ENCODE measurements around the gene C13orf46. TPM values are rescaled to one million over a fixed set of nuclear protein-coding genes. Genes with fewer than 3 reads are reported as not detected.

C13orf46 gene
- total and polyA plus RNA-seq, 2 of the 8 experiments (the other 6 are each of a cell fraction or from before 2014, with no cell fraction given): 0.23 to 0.28 TPM

DNA sequence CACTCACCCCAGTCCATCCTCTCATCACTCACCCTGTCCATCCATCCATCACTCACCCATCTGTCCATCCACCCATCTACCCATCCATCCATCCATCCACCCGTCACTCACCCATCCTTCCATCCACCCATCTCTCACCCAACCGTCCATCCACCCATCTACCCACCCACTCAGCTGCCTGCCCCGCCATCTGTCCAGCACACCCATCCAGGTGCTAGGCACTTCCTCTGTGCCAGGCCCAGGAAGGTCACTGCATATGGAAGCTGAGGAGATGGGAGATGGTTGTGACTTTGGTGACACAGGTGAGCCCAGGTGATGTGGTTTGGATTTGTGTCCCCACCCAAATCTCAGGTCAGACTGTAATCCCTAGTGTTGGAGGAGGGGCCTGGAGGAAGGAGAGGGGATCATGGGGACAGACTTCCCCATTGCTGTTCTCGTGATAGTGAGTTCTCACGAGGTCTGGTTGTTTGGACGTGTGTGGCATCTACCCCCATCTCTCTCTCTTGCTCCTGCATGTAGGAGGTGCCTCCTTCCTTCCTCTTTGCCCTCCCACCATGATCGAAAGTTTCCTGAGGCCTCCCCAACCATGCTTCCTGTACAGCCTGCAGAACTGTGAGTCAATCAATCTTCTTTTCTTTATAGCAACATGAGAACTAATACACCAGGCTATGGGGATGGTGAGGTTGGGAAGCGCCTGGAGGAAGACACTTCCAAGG is 15.9 kb upstream of the C13orf46 start:
- no peak overlapping the region; the same call in 1 of the 2 replicates for H4K8ac ChIP-seq (ENCODE audit: extremely low read depth, insufficient read depth, low read length)
- FAIRE-seq: no peak
- no peak overlapping the region for H4K91ac ChIP-seq (replicated peaks; ENCODE audit: insufficient read length, low read length)
- H3K18ac ChIP-seq (ENCODE audit: extremely low read depth, low read length): no peak overlapping the region
- no peak overlapping the region for H3K56ac ChIP-seq (replicated peaks; ENCODE audit: insufficient read length, low read depth, low read length)
- peaks cover 0 to 4% of the 10 kb centered on the region in 2 experiments for H4K20me1 ChIP-seq (replicated peaks in 1 of 2; ENCODE audit: control insufficient read depth in 1 of 2, insufficient read depth in 2 of 2, low read length in 2 of 2)
- WGBS, 2 experiments (ENCODE audit: extremely low coverage in 1 of 2, insufficient coverage in 1 of 2, insufficient read length in 1 of 2, insufficient replicate concordance in 2 of 2, low coverage in 1 of 2, low lambda C conversion rate in 2 of 2, missing lambda C conversion rate in 1 of 2): 92 to 100% methylated on average over 2 to 8 of the region's 8 CpGs
- no peak overlapping the region for H2AFZ ChIP-seq (ENCODE audit: low read length)
- no peaks in the 10 kb centered on the region for H3K4me1 ChIP-seq (replicated peaks in 1 of 4; ENCODE audit: control insufficient read depth in 3 of 4, insufficient read depth in 4 of 4, low read length in 3 of 4)
- ChIA-PET POLR2A (ENCODE audit: partially characterized antibody) (interaction anchor here (1.2 kb wide), 1 partner anchor 18 kb away, joined by 3 read pairs; no protein-coding TSS in a partner anchor), CTCF (ENCODE audit: partially characterized antibody) (no interaction called here)
- H2BK5ac ChIP-seq (ENCODE audit: low read depth, low read length): no peak overlapping the region
- no peaks in the 10 kb centered on the region for H3K79me2 ChIP-seq (ENCODE audit: control insufficient read depth in 1 of 2, insufficient read depth in 2 of 2, low read length in 2 of 2)
- TF ChIP-seq RXRA (IDR thresholded peaks at IDR 0.05; ENCODE audit: insufficient read depth, low read depth, low read length): no peak
- no peak for TF ChIP-seq SIRT6 (IDR thresholded peaks at IDR 0.05; ENCODE audit: low read length)
- TF ChIP-seq CBX8 (IDR thresholded peaks at IDR 0.05; ENCODE audit: borderline replicate concordance, low read depth, low read length): no peak
- no peak overlapping the region for H3K4ac ChIP-seq (replicated peaks; ENCODE audit: insufficient read length, low read depth, low read length)
- H3K9ac ChIP-seq (replicated peaks in 1 of 4; ENCODE audit: extremely low read depth in 1 of 4, low read depth in 3 of 4, low read length in 3 of 4): no peak overlapping the region
- peaks cover 9% of the 10 kb centered on the region; the same call in 1 of the 2 replicates for H3K23me2 ChIP-seq (ENCODE audit: low read depth, low read length)
- no peak overlapping the region for H2BK15ac ChIP-seq (ENCODE audit: low read length)
- no peak overlapping the region for H3K23ac ChIP-seq (ENCODE audit: insufficient read length)
- no peak overlapping the region for H2AK5ac ChIP-seq (ENCODE audit: low read depth, low read length)
- H4K5ac ChIP-seq (ENCODE audit: insufficient read length, low read depth, low read length): no peak overlapping the region
- no peak for DNase-seq (ENCODE audit: low read depth in 1 of 2, low spot score in 2 of 2)
- H3K9me3 ChIP-seq (ENCODE audit: insufficient read depth in 2 of 2, low read depth in 1 of 2, low read length in 1 of 2): peaks cover 4 to 8% of the 10 kb centered on the region in 2 experiments; a peak in 3 of 4 replicates
- H3K27ac ChIP-seq (ENCODE audit: low read depth, low read length): no peak overlapping the region
- no peaks in the 10 kb centered on the region; the same call in 1 of the 2 replicates for H3K79me1 ChIP-seq (ENCODE audit: low read depth, low read length)
- no peak overlapping the region for H3K4me2 ChIP-seq (ENCODE audit: insufficient read depth in 1 of 2, low read depth in 2 of 2, low read length in 2 of 2)
- H2BK20ac ChIP-seq (ENCODE audit: low read length): no peak overlapping the region
- no peak overlapping the region for H2BK12ac ChIP-seq (ENCODE audit: low read depth, low read length)
- no peak overlapping the region for H2BK120ac ChIP-seq (replicated peaks; ENCODE audit: low read depth, low read length)
- no peak overlapping the region for H3K14ac ChIP-seq (ENCODE audit: insufficient read length)
- H3K36me3 ChIP-seq (ENCODE audit: control insufficient read depth in 2 of 4, insufficient read depth in 4 of 4, low read length in 3 of 4): peaks cover 0 to 16% (median 11%) of the 10 kb centered on the region in 4 experiments; a peak in 5 of 8 replicates
- H3K4me3 ChIP-seq (ENCODE audit: extremely low read depth in 1 of 4, insufficient read depth in 2 of 4, low read depth in 3 of 4, low read length in 4 of 4): no peak overlapping the region
- no peaks in the 10 kb centered on the region for H3K27me3 ChIP-seq (replicated peaks in 1 of 4; ENCODE audit: control insufficient read depth in 3 of 4, extremely low read depth in 1 of 4, insufficient read depth in 3 of 4, low read length in 3 of 4)

All from H1 (cell line).